ENCODE data around the gene UGT1A10.
"Not testable (repeated sequence)": the region's sequence is repeated elsewhere in the genome, so short reads cannot be mapped to it uniquely, and the experiment has no call there.

Gene UGT1A10

DNA sequence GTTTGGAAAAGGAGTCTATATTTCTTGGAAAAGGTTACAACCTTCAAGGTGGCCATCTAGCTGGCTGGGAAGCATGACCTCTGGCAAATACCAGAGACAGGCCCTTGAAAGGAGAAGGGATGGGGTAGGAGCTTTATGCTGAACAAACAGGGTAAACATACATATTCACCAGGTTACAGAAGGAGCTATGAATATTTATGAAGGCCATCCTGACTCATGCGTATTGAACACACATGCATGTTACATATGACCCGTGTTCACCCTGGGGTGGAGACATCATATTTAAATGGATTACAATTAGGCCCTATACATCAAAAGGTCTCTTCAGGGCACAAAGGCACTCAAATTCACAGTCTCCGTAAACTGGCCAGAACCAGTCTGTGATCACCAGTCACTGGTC lies 19.7 kb downstream of the UGT1A10 start:
- DNase-seq (ENCODE audit: low read depth in 2 of 2): not testable (repeated sequence)

DNA sequence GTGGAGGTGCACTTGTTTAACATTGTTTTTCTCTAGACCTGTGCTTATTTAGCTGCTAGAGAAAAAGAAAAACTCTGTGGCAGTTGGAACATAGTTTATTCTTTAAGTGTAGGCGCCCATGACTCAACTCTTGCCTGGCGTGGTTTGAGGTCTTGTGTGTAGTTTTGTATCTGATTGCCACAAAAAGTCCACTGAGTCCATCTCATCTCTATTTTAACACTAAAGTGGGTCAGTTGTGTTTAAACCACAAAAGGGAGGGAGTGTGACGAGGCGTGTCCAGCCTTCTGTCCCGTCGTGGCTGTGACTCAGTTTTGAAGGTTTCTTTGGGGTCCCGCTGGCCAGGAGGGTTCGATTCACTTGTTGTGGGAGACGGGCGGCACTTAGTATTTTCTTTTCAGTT lies 20.2 kb downstream of the UGT1A10 start:
- no peak for DNase-seq (ENCODE audit: low read depth in 2 of 2)

DNA sequence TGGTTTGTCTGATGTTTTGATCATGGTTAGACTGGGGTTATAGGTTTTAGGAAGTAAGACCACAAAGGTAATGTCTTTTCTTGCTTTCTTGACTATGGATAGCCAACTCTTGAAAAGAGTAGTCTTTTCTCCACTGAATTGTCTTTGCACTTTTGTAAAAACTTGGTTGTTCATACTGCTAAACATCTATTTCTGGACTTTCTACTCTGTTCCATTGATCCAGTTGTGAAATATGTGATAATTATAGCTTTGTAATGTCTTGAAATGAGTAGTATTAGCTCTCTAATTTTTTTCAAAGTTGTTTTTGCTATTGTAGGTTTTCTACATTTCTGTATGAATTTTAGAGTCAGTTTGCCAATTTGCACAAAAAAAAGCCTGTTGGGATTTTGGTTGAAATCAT lies 22.4 kb downstream of the UGT1A10 start:
- DNase-seq (ENCODE audit: low read depth in 2 of 2): no peak

DNA sequence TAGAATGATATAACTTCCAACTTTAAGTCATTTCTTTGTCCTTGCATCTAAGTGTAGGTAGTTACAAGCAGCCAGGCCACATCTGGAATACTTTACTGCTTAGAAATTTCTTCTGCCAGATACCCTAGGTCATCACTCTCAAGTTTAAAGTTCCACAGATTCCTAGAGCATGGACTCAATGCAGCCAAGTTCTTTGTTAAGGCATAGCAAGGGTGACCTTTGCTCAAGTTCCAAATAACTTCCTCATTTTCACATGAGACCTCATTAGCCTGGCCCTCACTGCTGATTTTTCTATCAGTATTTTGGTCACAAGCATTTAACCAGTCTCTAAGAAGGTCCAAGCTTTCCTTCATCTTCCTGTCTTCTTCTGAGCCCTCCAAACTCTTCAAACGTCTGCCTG lies 27.7 kb downstream of the UGT1A10 start:
- DNase-seq (ENCODE audit: low read depth in 2 of 2): no peak

DNA sequence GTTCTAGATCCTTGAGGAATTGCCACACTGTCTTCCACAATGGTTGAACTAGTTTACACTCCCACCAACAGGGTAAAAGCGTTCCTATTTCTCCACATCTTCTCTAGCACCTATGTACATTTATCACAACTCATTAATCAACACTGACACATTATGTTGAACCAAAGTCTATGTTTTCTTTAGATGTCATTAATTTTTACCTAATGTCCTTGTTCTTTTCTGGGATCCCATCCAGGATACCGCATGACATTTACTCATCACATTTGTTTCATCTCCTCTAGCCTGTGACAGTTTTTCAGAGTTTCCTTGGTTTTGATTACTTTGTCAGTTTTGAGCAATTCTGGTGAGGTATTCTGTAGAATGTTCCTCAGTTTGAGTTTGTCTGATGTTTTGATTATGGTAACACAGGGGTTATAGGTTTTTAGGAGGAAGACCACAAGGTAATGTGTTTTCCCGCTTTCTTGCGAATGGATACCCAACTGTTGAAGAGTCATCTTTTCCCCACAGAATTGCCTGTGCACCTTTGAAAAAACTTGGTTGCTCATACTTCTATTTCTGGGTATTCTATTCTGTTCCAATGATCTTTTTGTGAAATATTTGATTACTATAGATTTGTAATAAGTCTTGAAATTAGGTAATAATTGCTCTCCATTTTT lies 32.5 kb downstream of the UGT1A10 start:
- DNase-seq (ENCODE audit: low read depth in 2 of 2): no peak

DNA sequence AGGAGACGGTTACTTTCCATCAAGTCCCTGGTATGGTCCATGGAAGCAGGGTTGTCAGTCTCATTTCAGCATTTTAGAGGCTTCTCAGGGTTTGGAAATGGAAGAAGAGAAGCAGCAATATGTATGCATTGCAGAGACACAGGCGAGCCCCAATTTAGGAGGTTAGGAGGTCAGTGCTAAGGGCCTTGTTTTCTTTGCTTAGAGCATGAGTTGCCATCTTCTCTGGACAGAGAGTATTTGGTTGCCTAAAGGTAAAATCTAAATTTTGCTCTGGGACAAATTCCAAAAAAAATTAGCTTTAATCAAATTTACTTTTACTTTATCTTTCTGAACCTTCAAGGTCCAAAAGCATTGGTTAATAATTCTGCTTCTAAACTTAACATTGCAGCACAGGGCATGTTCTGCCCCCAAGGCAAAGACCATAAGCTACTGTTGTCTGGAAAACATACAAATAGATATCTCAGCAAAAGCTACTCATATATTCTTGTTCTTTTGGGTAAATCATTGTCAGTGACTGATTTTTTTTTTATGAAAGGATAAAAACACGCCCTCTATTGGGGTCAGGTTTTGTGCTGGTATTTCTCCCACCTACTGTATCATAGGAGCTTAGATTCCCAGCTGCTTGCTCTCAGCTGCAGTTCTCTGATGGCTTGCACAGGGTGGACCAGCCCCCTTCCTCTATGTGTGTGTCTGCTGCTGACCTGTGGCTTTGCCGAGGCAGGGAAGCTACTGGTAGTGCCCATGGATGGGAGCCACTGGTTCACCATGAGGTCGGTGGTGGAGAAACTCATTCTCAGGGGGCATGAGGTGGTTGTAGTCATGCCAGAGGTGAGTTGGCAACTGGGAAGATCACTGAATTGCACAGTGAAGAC lies 35.3 kb downstream of the UGT1A10 start, which contains the start of gene UGT1A9:
Gene UGT1A9, plus strand, starts transcription at position 609 of the 872 bp plus-strand sequence. Its CDS starts 37 bp downstream, at position 646.
- DNase-seq (ENCODE audit: low read depth in 2 of 2): no peak

DNA sequence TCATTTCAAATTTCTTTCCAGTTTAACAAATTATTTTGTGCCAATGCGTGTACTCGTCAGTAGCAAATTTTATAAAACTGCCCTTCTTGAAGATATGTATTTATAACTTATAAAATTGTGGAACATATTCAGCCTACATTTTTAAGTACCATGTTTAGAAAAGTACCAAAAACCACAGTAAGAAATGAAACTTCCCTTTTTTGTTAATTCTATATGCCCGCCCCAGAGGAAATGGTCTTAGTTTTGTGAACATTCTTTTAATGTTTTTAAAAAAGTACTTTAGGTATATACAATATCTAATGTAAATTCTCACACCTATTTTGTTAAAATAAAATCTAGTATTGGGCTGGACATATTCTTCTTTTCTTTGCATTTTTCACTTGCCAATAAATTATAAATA lies 36.6 kb downstream of the UGT1A10 start:
- no peak for DNase-seq (ENCODE audit: low read depth in 2 of 2)

DNA sequence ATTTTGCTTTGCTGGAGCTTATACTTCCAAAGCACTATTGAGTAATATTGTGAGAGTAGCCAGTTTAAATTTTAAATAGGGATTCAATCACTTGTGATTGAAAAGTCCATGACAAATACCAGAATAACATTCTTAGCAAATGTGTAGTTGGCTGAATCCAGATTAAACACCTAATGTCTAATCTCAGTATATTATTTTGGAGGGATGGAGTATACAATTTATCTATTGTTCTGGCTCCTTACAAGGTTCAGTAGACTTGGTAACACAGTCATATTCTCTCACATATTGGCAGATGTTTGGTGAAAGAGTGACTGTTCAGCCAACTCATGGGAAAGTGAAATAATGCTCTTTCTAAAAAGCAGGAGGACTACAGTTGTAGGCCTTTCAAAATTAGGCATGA lies 37.6 kb downstream of the UGT1A10 start:
- DNase-seq (ENCODE audit: low read depth in 2 of 2): no peak

DNA sequence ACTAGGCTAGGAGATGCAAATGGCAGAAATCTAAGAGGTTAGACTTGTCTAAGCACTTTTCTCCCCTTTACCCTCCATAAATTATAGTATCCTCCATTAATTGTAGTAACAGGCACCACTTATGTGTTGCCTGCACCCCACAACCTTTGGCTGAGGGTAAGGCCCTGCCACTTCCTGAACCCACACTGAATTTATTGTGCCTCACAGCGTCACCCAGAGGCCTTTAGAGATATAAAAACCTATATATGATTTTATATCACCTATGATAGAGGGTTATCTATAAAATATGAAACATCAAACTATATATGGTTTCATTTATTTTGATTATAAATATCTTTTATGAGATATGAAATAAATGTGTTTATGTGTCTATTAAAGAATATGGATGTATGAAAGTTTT lies 38.1 kb downstream of the UGT1A10 start:
- no peak for DNase-seq (ENCODE audit: low read depth in 2 of 2)

DNA sequence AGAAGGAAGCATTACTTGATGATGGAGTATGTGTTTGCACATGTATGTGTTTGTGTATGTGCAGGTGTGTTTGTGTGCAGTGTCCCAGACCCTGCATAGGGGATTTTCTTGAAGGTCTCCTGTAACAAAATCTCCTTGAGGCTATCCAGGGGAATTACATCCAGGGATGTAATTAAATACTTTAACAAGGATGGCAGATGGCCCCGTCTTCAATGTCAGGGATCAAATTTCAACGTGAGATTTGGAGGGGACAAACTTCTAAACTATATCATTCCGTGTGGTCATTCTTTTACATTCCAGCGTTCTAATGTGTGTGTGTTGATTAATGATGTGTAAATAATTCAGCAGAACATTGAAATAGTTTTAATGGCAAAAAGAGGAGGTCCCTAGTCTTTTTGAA lies 38.7 kb downstream of the UGT1A10 start:
- no peak for DNase-seq (ENCODE audit: low read depth in 2 of 2)

DNA sequence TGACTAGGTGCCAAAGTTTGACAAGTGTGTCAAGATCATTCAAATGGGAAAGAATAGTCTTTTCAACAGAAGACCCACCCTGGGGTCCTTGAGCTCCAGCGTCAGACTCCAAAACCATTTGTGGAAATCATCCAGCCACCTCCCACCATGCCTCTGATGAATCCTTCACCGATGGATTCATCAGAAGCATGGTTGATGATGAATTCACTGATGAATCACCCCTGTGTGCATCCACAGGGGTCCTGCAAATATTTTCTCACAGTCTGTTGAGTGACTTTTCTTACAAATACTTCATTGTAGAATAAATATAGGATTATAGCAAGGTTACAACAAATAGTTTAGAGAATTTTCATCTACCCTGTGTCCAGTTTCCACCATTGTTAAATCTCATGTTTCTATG lies 39.8 kb downstream of the UGT1A10 start:
- no peak for DNase-seq (ENCODE audit: low read depth in 2 of 2)

DNA sequence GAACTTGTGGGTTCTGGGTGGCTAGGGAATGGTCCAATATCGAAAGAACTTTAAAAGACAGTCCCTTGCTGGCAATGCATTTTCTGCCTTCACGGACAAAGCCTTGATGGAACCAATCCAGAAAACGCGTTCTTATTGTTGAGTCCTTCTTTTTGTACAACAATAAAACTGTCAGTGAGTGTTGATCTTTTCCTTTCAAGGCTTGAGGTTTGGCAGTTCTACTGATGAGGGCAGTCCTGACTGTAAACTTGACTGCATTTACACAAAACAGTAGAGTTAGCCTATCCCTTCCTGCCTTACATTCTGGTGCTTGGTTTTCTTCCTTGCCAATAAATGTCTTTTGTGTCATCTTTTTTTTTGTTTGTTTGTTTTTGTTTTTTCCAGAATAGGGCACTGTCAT lies 42.9 kb downstream of the UGT1A10 start:
- DNase-seq (ENCODE audit: low read depth in 2 of 2): no peak

DNA sequence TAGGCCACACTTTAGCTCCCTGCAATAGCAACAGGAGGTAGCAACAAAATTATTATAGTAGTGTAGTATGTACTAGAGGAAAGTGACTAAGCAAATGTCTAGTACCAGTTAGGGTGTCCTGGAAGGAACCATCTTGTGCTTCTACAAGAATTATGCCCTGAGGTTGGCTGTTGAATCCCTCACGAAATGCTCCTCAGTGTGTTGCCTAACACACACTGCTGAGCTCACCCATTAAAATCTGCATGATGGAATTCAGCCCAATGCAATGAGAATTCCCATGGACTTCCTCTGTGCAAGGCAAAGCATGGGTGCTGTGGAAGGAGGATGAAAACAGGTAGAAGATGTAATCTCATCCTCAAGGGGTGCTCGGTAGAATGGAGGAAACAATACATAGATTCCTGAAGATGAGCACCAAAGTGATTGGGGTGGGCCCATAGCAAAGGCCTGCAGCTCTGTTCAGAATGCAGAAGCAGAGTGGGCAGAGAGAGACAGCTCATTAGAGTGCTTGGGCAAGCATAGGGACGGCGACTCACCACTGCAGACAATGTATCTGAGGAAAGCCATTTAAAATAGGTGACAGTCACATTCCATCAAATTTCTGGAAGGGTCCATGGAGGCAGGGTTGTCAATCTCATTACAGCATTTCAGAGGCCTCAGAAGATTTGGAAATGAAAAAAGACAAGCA lies 44.3 kb downstream of the UGT1A10 start:
- DNase-seq (ENCODE audit: low read depth in 2 of 2): no peak

DNA sequence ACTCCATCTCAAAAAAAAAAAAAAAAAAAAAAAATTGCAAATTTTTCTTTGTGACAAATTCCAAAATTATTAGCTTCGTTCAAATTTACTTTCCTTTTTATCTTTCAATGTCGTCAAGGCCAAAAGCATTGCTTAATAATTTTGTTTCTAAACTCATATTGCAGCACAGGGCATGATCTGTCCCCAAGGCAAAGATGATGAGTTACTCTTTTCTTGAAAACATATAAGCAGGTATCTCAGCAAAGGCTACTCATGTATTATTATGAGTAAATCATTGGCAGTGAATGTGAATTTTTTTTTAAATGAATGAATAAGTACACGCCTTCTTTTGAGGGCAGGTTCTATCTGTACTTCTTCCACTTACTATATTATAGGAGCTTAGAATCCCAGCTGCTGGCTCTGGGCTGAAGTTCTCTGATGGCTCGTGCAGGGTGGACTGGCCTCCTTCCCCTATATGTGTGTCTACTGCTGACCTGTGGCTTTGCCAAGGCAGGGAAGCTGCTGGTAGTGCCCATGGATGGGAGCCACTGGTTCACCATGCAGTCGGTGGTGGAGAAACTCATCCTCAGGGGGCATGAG lies 45.4 kb downstream of the UGT1A10 start, which contains the start of gene UGT1A7:
Gene UGT1A7, plus strand, starts transcription at position 381 of the 579 bp plus-strand sequence. Its CDS starts 37 bp downstream, at position 418.
- DNase-seq (ENCODE audit: low read depth in 2 of 2): no peak

DNA sequence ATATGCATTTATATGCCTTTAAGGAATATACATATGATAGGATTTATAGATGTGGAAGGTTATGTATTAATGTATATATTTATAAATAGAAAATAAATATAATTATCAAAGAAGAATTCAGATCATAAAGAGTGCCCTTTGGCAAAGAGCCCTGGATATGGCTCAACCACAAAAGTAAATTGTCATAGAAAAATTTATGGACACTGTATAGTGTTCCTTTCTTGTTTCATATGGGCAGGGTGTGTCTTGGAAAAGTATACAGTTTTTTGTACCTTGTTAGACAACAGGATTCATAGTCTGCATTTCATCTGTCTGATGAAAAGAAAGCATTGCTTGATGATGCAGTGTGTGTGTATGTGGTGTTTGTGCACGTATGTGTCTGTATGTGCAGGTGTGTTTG lies 48.4 kb downstream of the UGT1A10 start:
- no peak for DNase-seq (ENCODE audit: low read depth in 2 of 2)

DNA sequence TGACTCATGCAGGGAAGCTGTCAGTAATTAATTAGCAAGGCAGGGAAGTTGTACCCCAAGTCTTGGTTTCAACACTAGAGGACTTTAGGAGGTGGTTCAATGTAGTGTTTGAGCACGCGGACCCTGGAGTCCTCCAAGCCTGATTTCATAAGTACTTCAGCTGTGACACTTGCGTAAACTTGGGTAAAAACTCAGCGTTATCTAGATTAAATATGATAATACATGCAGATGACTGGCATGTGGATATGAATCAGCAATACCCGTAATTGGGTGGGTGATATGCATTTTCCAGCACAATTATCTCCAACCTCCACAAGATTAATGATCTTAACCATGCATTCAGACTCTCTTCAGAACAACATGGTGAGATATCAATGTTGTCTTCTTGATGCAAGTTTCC lies 50.7 kb downstream of the UGT1A10 start:
- no peak for DNase-seq (ENCODE audit: low read depth in 2 of 2)

DNA sequence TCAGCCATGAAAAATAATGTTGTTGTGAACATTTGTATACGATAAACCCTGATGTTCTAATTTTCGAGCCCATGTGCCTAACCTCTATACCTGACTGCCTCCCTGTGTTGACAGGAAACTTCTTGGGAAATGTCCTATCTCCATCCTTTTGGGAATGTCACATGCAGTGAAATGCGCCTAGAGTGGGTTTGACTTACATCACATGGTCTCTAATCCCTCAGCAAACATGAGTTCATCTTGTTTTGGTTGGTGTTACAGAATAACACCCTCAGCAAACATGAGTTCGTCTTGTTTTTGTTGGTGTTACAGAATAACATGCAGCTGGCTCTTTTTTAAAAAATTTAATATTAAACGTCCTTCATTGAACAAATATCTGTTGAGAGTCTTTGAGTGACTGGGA lies 52.1 kb downstream of the UGT1A10 start:
- DNase-seq (ENCODE audit: low read depth in 2 of 2): no peak

DNA sequence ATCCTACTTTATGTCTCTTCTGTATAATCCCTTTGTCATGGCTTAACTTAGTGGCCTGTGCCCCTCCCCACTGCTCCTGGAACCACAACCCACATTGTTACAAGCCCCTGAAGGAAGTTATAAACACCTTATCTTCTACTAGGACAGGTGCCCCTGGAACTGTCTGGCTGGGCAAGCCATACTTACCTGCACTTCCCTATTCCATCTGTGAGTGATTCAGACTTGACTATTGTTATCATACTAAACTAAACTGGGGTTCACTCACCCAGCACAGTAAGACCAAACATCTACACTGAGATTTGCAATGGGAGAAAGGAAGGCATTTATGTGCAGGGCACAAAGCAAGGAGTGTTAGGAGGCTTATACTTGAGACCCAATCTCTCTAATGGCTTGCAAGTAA lies 52.8 kb downstream of the UGT1A10 start:
- DNase-seq (ENCODE audit: low read depth in 2 of 2): no peak

DNA sequence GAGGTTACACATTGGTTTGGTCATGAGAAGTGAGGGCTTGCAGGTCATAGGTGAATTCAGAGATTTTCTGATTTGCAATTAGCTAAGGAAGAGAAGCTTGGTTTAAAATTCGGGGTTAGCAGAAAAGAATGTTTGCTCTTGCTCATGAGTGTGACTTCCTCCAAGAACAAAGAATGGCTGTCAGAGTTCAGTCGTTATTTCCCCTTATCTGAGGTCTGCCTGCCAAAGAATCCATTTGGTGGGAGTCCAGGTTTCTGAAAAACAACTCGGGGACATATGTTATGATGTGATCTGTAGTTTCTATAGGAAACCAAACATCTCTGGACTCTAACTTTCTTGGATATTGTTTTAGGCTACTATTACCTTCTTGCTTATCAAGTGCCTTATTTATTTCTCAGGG lies 53.3 kb downstream of the UGT1A10 start:
- no peak for DNase-seq (ENCODE audit: low read depth in 2 of 2)

DNA sequence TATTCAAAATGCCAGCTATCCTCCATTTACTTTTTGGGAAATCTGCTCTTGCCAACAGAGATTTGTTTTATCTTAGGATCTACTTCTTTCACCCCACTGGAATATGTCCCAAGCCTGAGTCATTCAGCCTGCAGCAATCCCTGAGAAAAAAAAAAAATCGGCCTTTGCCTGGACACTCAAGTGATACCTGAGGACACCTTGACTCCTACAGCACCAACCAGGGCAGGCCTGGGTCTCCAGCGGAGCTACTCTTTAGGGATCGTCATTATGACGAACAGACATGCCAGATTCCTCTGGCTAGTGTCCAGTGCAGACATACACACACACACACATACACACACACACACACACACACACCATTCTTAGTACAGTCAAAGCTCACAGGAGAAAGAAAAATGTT lies 54.2 kb downstream of the UGT1A10 start:
- DNase-seq (ENCODE audit: low read depth in 2 of 2): no peak

DNA sequence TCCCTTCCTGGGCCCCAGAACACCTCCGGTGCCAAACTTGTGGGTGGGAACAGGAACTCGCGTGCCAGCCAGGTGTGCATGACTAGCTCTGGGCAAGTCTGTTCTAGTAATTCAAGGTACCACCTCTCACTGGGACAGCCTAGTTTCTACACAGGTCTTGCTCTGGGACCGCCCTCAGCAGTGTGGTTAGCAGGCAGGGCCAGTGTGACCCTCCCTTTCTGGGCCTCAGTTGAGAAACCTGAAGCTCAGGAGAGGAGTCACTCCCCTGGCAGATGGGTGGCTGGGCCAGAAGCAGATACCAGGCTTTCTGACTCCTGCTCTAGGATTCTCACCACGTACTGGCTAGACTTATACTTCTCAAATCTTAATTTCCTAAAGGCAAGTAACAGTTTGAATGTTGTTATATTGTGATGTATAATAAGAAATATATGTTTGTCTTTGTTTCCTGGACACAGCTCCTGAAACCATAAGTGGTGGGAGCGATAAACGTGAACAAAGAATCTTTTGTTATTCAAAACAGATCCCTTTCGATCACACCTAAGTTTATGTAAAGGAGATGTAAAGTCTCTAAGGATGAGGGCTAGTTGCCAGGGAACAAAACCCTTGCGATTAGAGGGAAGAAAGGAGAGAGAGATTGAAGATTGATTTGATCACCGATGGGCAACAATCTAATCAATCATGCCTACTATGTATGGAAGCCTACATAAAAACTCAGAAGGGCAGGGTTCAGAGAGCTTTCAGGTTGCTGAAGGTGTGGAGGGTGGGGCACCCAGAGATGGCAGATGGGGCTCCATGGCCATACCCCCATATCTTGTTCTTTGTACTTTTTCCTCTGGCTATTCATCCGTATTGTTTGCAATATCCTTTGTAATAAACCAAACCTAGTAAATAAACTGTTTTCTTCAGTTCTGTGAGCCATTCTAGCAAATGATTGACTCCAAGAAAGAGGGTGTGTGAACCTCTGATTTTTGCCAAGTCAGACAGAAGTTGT lies 55.5 kb downstream of the UGT1A10 start:
- no peak for DNase-seq (ENCODE audit: low read depth in 2 of 2)
